ENCODE results near the gene SNRPA.
A peak's percentile ranks its signal among the peaks of the same experiment; 100 is the strongest.

The SNRPA gene

GRCh38 chr19:40750874-40751537, at the start of gene SNRPA:
TSS of gene SNRPA (plus strand) at chr19:40751203. CDS start at chr19:40751409, 206 bp downstream.
- peak; percentile 95 for DNase-seq

DNA sequence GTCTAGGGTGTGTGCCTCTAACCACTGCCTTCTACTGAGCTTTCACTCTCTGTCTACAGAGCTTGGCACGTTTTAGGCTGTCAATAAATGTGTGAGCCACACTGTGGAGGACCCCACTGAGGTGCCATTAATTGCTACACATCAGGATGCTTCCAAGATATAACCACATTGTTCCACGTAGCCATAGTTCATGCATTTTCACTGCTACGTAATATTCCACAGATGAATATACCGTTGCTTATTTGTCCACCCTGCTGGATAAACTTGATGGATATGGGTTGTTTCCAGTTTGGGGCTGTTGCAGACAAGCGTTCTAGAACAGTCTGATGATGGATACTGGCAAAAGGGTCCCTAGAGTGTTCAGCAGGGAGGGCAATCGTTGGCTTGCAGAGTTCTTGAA, 49.2 kb upstream of the SNRPA start:
- no peak for DNase-seq

GRCh38 chr19:40702337-40703012, 48.5 kb upstream of the SNRPA start:
- no peak for DNase-seq

DNA sequence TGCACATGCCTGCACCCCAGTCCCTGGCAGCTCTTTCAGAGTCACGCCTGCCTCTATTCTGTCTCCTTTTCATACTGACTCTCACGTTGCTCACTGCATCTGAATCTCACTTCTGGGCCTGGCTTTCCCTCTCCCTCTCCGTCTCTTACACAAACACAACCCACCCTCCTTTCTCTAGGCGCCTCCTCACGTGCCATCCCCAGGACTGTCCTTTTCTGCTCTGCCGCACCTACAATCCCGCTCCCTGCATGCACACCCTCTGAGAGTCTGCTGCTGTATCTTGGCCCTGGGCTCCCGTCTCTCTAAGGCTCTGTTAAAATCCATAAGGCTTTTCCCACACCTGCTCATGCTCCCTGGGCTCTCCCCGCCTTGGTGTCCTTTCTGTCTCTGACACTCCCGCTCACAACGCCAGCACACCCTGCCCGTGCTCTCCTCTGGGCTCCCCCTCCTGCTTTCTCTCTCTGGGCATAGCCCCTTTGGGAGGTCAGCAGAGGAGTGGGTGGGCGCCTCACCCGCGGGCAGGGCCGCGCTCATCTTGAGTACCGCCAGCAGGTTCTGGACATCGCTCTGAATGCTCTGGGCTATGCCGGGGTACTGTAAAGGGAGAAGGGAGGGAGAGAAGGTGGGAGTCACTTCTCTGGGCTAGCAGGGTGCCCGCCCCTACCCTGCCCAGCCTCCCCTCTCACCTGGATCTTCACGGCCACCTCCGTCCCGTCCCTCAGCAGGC, 47.8 kb upstream of the SNRPA start:
- DNase-seq = no peak

GRCh38 chr19:40704491-40705361, 46.3 kb upstream of the SNRPA start:
- DNase-seq = no peak

- DNase-seq = no peak
Observed at GRCh38 chr19:40705362-40705651, 45.7 kb upstream of the SNRPA start.

DNA sequence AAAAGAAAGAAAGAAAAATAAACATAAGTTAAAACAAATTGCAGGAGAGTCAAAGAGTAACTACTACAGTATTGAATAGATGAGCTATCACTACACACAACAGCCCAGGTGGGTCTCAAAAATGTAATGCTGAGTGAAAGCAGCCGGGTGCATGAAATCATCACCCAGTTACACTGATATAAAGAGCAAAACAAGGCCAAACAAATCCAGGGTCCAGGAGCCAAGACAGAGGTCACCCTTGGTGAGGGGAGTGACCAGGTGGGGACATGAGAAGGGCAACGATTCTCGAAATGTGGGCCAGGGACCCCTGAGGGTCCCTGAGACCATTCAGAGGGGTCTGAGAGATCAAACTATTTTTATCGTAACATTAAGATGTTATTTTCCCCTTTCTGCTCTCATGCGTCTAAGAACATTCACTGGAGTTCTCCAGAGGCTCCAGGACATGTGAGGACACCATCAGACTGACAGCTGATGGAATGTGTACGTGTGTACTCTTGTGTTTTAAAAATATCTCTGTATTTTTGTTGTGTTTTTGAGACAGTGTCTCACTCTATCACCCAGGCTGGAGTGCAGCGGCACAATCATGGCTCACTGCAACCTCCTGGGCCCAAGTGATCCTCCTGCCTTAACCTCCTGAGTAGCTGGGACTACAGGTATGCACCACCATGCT, 44.9 kb upstream of the SNRPA start:
- no peak for DNase-seq

GRCh38 chr19:40707615-40708014, 43.4 kb upstream of the SNRPA start:
- DNase-seq = no peak

- DNase-seq = no peak
Observed at GRCh38 chr19:40709817-40710216, 41.2 kb upstream of the SNRPA start.

DNA sequence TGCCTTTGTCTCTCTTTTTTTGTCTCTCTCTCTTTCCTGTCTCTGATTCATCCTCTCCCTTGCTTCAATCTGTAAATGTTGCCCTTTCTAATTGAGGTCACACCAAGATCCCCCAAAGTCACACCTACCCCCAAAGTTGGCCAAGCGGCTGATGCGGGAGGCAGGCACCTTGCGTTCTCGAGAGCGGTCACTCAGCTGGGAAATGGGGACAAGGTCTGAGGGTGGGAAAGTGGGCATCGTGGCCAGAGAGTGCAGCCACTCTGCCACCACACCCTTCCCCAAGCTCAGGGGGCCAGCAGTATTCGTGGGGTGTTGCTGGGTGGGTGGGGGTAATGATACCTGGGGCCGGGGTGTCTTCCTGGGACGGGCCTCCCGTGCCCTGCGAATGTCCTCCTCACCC, 37.1 kb upstream of the SNRPA start:
- no peak for DNase-seq

- peak; percentile 88 to 89 for DNase-seq
Observed at GRCh38 chr19:40714441-40715299, 36.3 kb upstream of the SNRPA start.

DNA sequence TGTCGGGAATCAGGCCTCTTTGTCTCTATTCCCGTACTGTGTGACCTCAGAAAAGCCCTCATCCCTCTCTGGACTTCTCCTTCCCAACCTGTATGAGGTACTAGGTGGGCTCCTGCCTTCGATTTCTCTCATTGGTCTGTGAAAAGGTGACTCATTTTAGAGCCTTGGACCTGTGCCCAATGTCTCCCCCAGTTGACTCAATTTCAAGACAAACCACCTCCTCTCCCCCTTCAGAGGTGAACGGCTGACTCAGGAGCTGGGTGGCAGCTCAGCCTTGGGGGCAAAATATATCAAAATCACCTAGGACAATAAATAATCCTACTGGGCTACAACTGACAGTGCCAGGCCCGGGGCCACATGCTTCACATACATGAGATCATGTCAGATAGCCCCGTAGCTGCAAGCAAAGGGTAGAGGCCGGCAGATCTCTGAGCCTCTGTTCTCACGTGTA, 34.9 kb upstream of the SNRPA start:
- DNase-seq = peak; percentile 73 to 79

DNA sequence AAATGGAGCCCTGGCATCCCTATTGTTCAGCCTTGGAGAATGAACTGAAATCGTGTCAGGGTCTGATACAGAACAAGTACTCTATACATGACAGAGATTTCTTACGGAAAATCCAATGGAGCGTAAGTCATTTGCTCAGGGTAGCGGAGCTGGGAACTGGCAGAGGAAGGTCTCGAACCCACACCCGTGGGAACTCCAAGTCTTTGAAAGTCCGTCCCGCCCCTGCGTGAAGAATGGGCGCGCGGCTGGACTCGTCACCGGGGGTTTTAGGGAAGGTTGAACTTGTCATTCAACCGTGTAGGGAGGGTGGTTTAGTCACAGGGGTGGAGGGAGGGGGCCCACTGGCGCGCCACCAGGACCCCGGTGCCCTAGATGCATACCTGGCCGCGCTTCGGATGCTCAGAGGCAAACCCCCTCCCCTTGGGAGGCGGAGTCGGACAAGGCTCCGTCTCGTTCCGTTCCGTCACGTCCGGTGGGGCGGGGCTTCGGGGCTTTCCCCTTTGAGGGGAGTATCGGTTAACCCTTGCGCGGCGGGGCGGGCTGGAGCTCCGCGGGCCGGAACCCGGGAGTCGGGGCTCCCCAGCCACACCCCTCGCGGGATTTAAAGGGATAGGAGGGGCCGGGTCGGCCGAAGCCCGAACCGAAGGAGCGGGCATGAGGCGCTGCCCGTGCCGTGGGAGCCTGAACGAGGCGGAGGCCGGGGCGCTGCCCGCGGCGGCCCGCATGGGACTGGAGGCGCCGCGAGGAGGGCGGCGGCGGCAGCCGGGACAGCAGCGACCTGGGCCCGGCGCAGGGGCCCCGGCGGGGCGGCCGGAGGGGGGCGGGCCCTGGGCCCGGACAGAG, 34.3 kb upstream of the SNRPA start, which contains the start of the genes COQ8B and ITPKC:
Gene COQ8B, minus strand, starts transcription at position 405 of the 843 bp plus-strand sequence. CDS start 2,254 bp downstream, outside the sequence.
Gene ITPKC, plus strand, starts transcription at position 631 of the 843 bp plus-strand sequence. Its CDS starts 24 bp downstream, at position 655.
- peak; percentile 100 for DNase-seq

GRCh38 chr19:40717325-40717879, 33.6 kb upstream of the SNRPA start:
- DNase-seq = no peak

DNA sequence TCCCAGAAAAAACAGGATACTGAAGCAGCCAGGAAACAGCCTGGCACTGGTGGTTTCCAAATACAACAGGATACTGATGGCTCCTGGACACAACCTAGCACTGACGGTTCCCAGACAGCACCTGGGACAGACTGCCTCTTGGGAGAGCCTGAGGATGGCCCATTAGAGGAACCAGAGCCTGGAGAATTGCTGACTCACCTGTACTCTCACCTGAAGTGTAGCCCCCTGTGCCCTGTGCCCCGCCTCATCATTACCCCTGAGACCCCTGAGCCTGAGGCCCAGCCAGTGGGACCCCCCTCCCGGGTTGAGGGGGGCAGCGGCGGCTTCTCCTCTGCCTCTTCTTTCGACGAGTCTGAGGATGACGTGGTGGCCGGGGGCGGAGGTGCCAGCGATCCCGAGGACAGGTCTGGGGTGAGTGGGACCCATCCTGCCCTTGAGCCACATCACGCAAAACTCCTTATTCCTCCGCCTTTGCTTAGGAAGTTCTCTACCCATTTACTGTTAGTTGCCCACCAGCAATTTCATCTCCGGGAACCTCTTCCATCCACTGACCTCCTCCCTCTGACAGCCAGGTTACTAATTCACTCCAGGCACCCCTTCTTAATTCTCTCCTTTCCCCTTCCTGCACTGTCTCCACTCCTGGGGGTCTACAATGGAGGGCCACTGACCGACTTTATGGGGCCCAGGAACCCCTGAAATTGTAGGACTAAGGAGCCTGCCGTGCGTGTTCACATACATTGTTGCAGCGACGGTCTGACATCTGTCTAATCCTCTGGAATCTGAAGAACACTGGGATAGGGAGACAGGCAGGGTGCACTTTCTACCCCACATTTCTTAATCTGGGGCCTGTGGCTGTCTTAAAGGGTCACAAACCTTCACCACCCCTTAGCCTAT, 32.9 kb upstream of the SNRPA start:
- no peak for DNase-seq

DNA sequence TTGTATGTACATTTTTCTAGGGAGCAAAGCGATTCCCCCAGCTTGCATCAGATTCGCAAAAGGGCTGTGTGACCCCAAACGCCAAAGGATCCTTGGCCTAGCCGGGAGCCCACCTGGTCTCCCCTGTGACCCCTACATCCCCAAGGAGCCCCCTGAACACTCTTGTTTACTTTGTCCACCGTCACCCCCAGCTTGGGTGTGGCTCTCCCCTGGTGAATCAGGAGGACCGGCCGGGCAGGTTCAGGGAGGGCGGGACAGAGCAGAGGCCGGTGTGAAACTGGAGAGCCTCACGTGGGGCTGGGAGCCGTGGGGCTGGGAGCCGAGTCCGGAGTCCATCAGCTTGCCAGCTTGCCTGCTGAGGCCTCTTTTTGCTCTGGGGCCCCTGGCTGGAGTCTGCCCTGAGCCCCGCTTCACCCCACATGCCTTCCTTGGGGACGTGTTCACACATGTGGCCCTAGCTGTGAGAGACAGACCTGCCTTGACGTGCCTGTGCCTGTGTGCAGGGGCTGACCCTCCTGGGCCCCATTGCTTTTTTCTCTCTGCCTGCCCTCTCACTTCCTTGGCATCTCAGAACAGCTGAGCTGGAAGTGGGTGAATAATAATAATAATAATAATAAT, 32.1 kb upstream of the SNRPA start:
- DNase-seq = no peak

- DNase-seq = no peak
Observed at GRCh38 chr19:40719414-40719894, 31.5 kb upstream of the SNRPA start.

DNA sequence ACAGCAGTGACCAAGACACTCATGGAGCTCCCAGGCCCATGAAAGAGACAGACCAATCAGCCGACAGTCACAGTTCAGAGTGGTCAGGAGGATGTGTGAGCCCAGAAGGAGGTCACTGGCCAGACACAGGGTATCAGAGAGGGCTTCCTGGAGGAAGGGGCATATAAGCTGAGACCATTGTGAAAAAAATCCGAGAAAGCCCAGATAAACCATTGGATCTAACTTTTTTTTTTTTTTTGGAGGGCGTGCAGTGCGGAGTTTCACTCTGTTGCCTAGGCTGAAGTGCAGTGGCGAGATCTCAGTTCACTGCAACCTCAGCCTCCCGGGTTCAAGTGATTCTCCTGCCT, 29.9 kb upstream of the SNRPA start:
- DNase-seq = no peak

All from activated CD4-positive, alpha-beta T cell treated with anti-CD3 and anti-CD28 coated beads, Interleukin-2, amount 50 U/mL, for 4 hours (primary cell).